ENCODE data around the gene COPE. TPM values are rescaled to one million over a fixed set of nuclear protein-coding genes. Genes with fewer than 3 reads are reported as not detected.
"Not testable (repeated sequence)": the region's sequence is repeated elsewhere in the genome, so short reads cannot be mapped to it uniquely, and the experiment has no call there.

The COPE gene
- polyA plus RNA-seq, 3 donors = 91.0 to 108 (median 106) TPM

DNA sequence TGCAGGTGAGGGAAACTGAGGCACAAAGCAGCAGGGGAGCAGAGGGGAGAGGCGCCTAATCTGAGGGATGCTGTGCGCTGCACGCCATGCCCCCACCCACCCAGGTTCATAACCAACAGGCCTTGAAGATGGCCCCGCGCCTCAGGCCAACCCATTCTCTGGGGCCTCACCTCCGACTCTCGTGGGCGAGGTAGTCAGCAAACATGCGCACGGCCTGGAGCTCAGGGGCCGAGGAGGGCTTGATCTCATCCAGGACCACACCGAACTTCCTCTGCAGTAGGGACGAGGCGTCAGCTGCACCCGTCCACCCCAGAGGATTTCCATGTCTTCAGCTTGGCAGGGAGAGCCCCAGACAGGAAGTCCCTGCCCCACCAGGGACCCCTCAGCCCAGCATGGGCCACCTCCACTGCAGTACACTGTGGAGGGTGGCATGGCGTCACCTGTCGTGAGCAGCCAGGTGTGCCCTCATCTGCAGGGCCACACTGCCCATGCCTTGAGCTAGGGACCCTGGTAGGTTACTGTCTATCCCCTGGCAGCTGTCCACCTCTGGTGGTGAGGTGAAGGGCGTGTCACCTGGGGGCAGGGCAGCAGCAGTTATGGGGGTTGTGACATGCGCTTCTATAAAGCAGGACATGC lies 8.3 kb downstream of the COPE start:
- DNase-seq (ENCODE audit: low read depth in 3 of 3, low spot score in 2 of 3) = no peak

DNA sequence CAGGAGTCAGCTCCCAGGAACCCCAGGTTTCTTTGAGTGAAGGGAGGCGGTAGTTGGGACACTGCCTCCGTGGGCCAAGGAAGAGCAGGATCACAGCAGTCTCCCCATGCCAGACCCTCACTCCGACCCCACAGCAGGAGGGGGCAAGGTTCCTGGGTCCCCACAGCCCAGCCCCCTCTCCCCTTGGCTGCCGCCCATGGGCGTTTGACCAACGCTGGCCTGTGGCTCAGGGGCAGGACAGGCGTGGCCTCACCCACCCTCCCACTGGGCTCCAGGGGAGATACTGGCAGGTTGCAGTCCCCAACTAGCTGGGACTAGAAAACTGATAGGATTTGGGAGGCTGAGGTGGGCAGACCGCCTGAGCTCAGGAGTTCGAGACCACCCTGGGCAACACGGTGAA lies 9.2 kb downstream of the COPE start:
- DNase-seq (ENCODE audit: low read depth in 3 of 3, low spot score in 2 of 3) = no peak

GRCh38 chr19:18908917-18909619 lies 10.1 kb downstream of the COPE start:
- DNase-seq (ENCODE audit: low read depth in 3 of 3, low spot score in 2 of 3) = no peak

DNA sequence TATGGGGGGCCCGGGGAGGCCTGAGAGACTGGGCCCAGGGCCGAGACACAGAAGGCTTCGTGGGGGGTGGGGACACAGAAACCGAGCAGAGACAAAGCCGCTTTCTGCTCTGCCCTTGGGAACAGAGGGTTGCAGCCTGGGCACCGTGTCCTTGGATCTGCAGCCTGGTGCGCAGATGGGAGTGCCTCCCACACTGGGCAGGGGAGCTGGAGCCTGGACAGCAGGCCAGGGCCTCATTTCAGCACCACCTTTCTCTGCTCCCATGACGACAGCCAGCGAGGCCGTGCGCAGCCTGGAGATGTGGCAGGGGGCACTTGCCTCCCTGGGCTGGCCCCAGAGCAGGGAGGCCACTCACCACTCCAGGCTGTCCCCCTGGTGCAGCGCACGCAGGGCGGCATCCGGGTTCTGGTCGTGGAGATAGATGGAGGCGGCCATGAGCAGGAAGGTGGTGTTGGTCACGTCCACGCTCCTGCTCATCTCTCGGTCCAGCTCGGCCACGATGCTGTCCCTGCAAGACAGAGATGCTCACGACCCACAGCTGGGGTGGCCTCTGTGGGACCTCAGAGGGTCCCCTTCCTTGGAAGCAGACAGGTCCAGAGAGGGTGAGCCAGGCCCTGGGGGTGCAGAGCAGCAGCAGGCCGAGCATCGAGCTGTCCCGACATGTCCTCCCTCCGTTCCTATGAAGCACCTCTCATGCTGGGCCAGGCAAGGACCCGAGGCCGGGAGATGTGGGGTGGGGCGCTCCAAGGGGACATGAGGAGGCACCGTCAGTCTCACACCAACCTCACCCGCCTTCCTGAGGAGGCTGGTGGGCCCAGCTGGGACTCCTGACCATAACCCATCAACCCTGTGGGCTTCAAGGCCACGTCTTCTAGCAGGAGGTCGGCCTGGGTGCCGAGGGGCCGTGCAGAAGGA lies 12.3 kb downstream of the COPE start:
- no peak for DNase-seq (ENCODE audit: low read depth in 3 of 3, low spot score in 2 of 3)

GRCh38 chr19:18905513-18906236 lies 13.5 kb downstream of the COPE start:
- no peak for DNase-seq (ENCODE audit: low read depth in 3 of 3, low spot score in 2 of 3)

DNA sequence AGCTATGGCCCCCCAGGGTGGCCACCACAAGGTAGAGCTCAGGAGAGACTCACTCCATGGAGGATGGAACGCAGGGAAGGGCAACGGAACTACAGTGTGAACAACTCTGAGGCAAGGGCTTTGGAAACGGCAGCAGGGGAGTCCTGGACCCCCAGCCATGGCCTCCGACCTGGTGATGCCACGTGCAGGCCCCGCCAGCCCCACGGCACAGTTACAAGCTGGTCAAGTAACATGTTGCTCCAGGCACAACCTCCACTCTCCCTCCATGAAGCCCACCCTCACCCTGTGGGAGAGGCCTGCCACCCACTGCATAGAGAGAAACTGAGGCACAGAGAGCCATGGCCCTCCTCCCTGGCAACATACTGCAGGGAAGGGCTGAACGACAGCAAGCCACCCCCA lies 14.1 kb downstream of the COPE start:
- DNase-seq (ENCODE audit: low read depth in 3 of 3, low spot score in 2 of 3) = no peak

DNA sequence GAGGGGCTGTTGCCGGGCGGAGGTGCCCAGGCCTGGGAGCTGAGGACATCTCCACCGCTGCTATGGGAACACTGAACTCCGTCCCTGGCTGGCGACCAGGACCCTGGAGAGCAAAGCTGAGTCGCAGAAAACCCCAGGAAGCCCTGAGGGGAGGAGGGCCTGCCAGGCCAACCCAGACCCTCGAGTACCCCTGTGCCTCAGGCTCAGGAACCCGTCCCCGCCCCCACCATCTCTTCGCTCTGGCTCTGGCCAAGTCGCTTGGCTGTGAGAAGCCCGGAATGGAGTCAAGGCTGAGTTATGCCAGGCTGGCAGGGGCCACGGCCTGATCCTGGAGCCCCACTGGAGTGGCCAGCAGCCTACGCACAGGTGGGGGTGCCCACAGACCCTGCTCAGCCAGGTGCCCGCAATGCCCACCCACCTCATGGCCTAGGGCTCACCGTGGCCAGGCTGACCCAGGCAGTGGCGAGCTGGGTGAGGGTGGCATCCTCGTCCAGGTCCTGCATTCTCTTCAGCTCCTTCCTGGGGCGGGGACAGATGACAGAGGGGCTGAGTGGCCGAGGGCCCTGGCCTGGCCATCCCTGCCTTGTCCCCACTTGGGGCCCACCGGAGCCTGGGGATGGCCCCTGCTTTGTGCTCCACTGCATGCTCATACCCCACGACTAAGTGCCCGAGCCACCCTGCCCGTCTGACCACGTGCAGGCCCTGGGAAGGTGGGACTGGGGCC lies 14.7 kb downstream of the COPE start:
- no peak for DNase-seq (ENCODE audit: low read depth in 3 of 3, low spot score in 2 of 3)

GRCh38 chr19:18903156-18904037 lies 15.8 kb downstream of the COPE start:
- DNase-seq (ENCODE audit: low read depth in 3 of 3, low spot score in 2 of 3) = no peak

- not testable (repeated sequence) for DNase-seq (ENCODE audit: low read depth in 3 of 3, low spot score in 2 of 3)
Observed at GRCh38 chr19:18902519-18902918, 16.7 kb downstream of the COPE start.

DNA sequence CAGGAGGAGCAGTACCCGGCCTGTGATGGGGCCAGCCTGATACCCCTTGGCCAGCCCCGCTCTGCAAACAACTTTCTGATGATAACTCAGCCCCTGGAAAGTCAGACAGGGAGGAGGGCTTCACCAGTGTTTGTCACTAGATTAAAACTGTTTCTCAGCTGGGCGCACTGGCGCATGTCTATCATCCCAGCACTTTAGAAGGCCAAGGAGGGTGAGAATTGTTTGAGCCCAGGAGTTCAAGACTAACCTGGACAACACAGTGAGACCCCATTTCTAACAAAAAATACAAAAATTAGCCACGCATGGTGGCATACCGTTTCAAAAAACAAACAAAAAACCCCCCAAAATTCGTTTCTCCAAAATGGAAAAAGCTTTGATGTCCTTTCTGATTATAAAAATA lies 17.7 kb downstream of the COPE start:
- no peak for DNase-seq (ENCODE audit: low read depth in 3 of 3, low spot score in 2 of 3)

GRCh38 chr19:18900700-18901481 lies 18.3 kb downstream of the COPE start:
- DNase-seq (ENCODE audit: low read depth in 3 of 3, low spot score in 2 of 3) = no peak

DNA sequence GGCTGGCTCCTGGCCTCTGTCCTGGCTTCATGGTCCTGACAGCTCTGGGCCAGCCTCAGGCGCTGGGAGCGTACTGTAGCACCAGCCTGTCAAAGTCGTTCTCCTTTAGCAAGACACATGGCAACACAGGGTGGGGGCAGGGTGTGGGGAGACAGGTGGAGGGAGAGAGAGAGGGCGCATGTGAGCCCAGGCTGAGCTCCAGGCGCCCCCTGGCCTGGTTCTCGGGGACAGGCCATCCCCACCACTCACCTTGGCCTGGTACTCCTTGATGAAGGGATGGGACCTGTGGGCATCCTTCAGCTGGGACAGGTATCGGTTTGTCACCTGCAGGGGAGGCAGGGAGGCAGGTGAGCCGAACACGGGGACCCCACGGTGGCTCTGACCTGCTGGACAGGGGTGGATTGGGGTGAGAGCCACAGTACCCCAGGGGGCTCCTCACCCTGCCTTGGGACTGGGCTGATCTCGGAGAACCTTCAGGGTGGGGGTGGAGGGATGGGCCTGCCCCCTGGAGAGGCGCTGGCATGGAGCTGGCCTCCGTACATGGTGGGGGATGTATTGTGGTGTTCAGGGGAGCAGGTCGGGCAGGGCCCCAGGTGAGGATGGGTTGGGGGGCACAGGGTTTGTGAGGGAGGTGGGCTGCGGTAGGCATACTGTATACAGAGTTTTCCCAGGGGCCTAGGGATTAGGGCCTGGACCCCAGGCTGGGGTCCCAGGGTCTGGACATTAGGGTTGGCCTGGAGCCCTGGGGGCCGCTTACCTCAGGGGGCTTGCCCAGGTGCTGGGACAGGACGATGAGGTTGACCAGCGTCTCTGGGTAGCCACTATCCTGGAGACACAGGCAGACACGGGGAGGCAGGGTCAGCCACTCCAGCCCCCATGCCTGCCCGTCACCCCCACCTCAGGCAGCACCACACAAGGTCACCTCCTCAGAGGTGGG lies 19.3 kb downstream of the COPE start:
- no peak for DNase-seq (ENCODE audit: low read depth in 3 of 3, low spot score in 2 of 3)

GRCh38 chr19:18898607-18899408 lies 20.4 kb downstream of the COPE start:
- DNase-seq (ENCODE audit: low read depth in 3 of 3, low spot score in 2 of 3) = no peak

GRCh38 chr19:18898081-18898606 lies 21.0 kb downstream of the COPE start:
- no peak for DNase-seq (ENCODE audit: low read depth in 3 of 3, low spot score in 2 of 3)

DNA sequence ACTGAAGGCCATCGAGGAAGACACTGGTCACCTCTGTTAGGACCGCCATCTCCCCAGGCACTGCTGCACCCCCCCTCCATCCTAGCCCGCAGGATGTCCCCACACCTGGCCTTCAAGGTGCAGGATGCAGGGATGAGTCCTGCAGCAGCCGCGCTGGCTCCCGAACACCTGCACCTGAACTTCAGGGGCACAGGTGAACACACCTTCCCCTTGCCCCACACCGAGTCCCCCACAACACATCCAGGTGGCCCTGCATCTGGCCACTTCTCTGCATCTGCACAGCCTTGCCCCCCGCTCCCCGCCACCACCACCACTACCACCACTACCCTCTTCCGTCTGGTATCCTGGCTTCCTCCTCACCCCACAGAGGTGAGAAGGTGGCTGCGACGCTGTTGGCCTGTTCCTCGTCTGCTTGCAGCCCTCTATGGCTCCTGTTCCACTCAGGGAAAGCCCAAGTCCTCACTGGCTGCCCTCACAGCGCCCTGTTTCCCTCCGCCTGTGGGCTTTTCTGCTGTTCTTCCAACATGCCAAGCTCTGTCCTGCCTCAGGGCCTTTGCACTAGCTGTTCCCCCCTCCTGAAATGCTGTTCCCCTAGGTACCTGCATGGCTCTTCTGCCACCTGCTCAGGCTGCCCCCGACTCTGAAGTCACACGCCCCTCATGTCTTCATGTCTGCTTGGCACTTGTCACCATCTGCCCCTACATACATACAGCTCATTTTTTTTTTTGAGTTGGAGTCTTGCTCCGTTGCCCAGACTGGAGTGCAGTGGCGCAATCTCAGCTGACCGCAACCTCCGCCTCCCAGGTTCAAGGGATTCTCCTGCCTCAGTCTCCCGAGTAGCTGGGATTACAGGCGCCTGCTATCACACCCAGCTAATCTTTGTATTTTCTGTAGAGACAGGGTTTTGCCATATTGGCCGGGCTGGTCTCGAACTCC lies 21.8 kb downstream of the COPE start:
- no peak for DNase-seq (ENCODE audit: low read depth in 3 of 3, low spot score in 2 of 3)

Data from right renal cortex interstitium (tissue), 3 donors.